ENCODE results near the gene UBE2J2. TPM values are rescaled to one million over a fixed set of nuclear protein-coding genes. Genes with fewer than 3 reads are reported as not detected.

Gene UBE2J2
- total and polyA plus RNA-seq, 2 of the 13 experiments (the other 11 are each of a cell fraction or from before 2014, with no cell fraction given): 25.4 to 29.4 TPM

GRCh38 chr1:1304331-1305299, 31.0 kb upstream of the UBE2J2 start (continued):
- TF ChIP-seq ATF7-NPFF (CRISPR knock-in tag; IDR thresholded peaks at IDR 0.05; ENCODE audit: low read depth) (no peak), ZNF24 (IDR thresholded peaks at IDR 0.05) (no peak), SP2 (CRISPR knock-in tag; IDR thresholded peaks at IDR 0.05) (no peak), ARNTL (CRISPR knock-in tag; IDR thresholded peaks at IDR 0.05) (peak; percentile 97), MATR3 (CRISPR knock-in tag; IDR thresholded peaks at IDR 0.05) (no peak)
- TF ChIP-seq, protein P1, sequence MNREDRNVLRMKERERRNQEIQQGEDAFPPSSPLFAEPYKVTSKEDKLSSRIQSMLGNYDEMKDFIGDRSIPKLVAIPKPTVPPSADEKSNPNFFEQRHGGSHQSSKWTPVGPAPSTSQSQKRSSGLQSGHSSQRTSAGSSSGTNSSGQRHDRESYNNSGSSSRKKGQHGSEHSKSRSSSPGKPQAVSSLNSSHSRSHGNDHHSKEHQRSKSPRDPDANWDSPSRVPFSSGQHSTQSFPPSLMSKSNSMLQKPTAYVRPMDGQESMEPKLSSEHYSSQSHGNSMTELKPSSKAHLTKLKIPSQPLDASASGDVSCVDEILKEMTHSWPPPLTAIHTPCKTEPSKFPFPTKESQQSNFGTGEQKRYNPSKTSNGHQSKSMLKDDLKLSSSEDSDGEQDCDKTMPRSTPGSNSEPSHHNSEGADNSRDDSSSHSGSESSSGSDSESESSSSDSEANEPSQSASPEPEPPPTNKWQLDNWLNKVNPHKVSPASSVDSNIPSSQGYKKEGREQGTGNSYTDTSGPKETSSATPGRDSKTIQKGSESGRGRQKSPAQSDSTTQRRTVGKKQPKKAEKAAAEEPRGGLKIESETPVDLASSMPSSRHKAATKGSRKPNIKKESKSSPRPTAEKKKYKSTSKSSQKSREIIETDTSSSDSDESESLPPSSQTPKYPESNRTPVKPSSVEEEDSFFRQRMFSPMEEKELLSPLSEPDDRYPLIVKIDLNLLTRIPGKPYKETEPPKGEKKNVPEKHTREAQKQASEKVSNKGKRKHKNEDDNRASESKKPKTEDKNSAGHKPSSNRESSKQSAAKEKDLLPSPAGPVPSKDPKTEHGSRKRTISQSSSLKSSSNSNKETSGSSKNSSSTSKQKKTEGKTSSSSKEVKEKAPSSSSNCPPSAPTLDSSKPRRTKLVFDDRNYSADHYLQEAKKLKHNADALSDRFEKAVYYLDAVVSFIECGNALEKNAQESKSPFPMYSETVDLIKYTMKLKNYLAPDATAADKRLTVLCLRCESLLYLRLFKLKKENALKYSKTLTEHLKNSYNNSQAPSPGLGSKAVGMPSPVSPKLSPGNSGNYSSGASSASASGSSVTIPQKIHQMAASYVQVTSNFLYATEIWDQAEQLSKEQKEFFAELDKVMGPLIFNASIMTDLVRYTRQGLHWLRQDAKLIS (CRISPR knock-in tag; IDR thresholded peaks at IDR 0.05): no peak
- TF ChIP-seq, protein P2, sequence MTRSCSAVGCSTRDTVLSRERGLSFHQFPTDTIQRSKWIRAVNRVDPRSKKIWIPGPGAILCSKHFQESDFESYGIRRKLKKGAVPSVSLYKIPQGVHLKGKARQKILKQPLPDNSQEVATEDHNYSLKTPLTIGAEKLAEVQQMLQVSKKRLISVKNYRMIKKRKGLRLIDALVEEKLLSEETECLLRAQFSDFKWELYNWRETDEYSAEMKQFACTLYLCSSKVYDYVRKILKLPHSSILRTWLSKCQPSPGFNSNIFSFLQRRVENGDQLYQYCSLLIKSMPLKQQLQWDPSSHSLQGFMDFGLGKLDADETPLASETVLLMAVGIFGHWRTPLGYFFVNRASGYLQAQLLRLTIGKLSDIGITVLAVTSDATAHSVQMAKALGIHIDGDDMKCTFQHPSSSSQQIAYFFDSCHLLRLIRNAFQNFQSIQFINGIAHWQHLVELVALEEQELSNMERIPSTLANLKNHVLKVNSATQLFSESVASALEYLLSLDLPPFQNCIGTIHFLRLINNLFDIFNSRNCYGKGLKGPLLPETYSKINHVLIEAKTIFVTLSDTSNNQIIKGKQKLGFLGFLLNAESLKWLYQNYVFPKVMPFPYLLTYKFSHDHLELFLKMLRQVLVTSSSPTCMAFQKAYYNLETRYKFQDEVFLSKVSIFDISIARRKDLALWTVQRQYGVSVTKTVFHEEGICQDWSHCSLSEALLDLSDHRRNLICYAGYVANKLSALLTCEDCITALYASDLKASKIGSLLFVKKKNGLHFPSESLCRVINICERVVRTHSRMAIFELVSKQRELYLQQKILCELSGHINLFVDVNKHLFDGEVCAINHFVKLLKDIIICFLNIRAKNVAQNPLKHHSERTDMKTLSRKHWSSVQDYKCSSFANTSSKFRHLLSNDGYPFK (CRISPR knock-in tag; IDR thresholded peaks at IDR 0.05; ENCODE audit: borderline replicate concordance): no peak
- TF ChIP-seq, protein P3, sequence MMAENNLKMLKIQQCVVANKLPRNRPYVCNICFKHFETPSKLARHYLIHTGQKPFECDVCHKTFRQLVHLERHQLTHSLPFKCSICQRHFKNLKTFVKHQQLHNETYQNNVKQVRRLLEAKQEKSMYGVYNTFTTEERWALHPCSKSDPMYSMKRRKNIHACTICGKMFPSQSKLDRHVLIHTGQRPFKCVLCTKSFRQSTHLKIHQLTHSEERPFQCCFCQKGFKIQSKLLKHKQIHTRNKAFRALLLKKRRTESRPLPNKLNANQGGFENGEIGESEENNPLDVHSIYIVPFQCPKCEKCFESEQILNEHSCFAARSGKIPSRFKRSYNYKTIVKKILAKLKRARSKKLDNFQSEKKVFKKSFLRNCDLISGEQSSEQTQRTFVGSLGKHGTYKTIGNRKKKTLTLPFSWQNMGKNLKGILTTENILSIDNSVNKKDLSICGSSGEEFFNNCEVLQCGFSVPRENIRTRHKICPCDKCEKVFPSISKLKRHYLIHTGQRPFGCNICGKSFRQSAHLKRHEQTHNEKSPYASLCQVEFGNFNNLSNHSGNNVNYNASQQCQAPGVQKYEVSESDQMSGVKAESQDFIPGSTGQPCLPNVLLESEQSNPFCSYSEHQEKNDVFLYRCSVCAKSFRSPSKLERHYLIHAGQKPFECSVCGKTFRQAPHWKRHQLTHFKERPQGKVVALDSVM (CRISPR knock-in tag; IDR thresholded peaks at IDR 0.05): no peak; the same call in 1 of the 2 replicates

All from HepG2 (cell line).